IPS-NIHi11 (cell line): Measurements from ENCODE around the gene GUCY1A1.

ENCODE experiments used
- DNase-seq: peaks from one replicate; pipeline ENCODE4 v3.0.0; 2012; ENCODE audit warnings: mixed read lengths, low spot score

The GUCY1A1 gene

GRCh38 chr4:155659176-155659575, 7.5 kb upstream of the GUCY1A1 start:
- DNase-seq: no peak

GRCh38 chr4:155660436-155660835, 6.2 kb upstream of the GUCY1A1 start:
- DNase-seq: no peak

GRCh38 chr4:155665054-155665453, 1.6 kb upstream of the GUCY1A1 start:
- no peak for DNase-seq

GRCh38 chr4:155667222-155667567, 547 bp downstream of the GUCY1A1 start:
- peak; percentile 27 for DNase-seq

GRCh38 chr4:155667568-155668511, 1.2 kb downstream of the GUCY1A1 start:
- peak; percentile 66 for DNase-seq

GRCh38 chr4:155668707-155669220, 2.1 kb downstream of the GUCY1A1 start:
- no peak for DNase-seq

- DNase-seq: no peak
Measured at GRCh38 chr4:155672342-155672741, 5.7 kb downstream of the GUCY1A1 start.

- no peak for DNase-seq
Measured at GRCh38 chr4:155673453-155673979, 6.9 kb downstream of the GUCY1A1 start.

GRCh38 chr4:155674669-155675071, 8.0 kb downstream of the GUCY1A1 start:
- DNase-seq: no peak

- no peak for DNase-seq
Measured at GRCh38 chr4:155675709-155676429, 9.2 kb downstream of the GUCY1A1 start.

- DNase-seq: no peak
Measured at GRCh38 chr4:155676430-155676825, 9.8 kb downstream of the GUCY1A1 start.

- DNase-seq: no peak
Measured at GRCh38 chr4:155678011-155678410, 11.4 kb downstream of the GUCY1A1 start.

GRCh38 chr4:155679343-155679742, 12.7 kb downstream of the GUCY1A1 start:
- DNase-seq: no peak

- no peak for DNase-seq
Measured at GRCh38 chr4:155681886-155682285, 15.2 kb downstream of the GUCY1A1 start.

GRCh38 chr4:155684423-155684822, 17.8 kb downstream of the GUCY1A1 start:
- DNase-seq: no peak

- DNase-seq: no peak
Measured at GRCh38 chr4:155684892-155685541, 18.4 kb downstream of the GUCY1A1 start.

GRCh38 chr4:155687380-155687982, 20.8 kb downstream of the GUCY1A1 start:
- no peak for DNase-seq

GRCh38 chr4:155688211-155688610, 21.6 kb downstream of the GUCY1A1 start:
- DNase-seq: no peak

- no peak for DNase-seq
Measured at GRCh38 chr4:155688860-155689259, 22.2 kb downstream of the GUCY1A1 start.

- no peak for DNase-seq
Measured at GRCh38 chr4:155690044-155690837, 23.6 kb downstream of the GUCY1A1 start.

GRCh38 chr4:155692361-155692760, 25.7 kb downstream of the GUCY1A1 start:
- DNase-seq: no peak
